ENCODE measurements around the gene MORN4.
"Not testable (repeated sequence)": the region's sequence is repeated elsewhere in the genome, so short reads cannot be mapped to it uniquely, and the experiment has no call there.

Gene MORN4

DNA sequence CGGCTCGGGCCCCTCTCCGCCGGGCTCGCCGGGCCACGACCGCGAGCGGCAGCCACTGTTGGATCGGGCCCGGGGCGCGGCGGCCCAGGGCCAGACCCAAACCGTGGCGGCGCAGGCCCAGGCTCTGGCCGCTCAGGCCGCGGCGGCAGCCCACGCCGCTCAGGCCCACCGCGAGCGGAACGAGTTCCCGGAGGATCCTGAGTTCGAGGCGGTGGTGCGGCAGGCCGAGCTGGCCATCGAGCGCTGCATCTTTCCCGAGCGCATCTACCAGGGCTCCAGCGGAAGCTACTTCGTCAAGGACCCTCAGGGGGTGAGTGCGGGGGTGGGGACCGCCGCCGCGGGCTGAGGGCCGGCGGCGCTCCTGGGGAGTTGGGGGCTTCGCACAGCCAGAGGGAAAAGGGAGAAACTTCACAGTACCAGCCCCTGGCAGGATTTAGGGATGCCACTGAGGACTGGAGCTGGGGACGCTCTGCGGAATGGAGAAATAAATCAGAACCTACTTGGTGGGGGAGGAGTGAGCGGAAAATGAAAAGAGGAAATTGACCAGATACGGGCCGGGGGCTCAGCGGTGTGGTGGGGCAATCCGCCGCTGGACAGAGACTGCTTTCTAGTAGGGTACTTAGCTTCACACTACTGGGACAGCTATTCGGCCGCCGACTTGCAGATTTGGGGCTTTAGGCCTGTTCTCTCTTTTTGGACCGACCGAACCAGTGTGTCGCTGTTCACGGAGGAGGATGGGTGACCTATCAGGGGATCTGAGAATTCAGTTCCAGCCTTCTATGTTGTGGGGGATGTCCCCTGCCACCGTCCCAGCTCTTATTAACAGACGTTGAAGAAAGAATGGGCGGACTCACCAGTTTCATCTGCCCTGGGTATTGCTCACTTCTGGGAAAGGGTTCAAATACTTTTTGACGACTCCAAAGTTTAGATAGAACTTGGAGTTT lies 7.8 kb upstream of the MORN4 start:
- DNase-seq = no peak

DNA sequence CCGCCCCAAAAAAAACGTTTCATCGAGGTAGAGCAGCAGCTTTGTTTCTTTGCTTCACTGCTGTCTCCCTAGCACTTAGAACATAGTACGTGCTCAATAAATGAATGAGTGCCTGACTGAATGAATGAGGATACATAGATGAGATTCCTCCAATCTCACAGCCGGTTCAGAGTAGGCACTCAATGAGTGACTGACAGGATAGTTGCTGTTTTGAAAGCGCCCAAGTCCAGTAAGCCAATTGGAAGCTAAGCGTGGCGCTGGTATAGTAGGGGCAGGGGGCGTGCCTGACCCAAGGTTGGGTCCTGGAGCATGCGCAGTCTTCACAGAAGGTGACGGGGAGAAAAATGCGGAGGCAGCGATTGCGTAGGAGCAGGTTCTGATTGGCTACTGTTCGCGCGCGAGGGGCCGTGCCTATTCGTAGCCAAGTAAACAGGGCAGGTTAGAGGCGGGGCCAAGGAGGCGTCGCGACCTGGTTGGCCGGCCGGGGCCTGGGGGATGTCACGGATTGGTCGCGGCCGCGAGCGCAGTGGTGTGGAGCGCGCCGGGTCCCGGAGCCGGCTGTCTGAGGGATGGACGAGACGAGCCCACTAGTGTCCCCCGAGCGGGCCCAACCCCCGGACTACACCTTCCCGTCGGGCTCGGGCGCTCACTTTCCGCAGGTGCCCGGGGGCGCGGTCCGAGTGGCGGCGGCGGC lies 7.0 kb upstream of the MORN4 start, which contains the start of gene PI4K2A:
Gene PI4K2A (plus strand): TSS at position 498 of the 694 bp plus-strand sequence. CDS start 72 bp downstream, at position 570.
- DNase-seq = peak; percentile 95

DNA sequence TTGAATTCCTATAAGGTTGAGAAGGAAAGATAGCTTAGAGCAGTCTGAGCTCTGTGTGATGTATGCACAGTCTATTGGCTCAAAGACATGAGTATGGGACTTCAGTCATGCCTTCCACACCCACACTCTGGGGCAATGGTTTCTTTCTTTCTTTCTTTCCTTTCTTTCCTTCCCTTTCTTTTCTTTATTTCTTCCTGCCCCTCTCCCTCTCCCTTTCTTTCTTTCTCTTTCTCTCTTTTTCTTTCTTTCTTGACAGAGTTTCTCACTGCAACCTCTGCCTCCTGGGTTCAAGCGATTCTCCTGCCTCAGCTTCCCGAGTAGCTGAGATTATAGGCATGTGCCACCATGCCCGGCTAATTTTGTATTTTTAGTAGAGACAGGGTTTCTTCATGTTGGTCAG lies 5.8 kb upstream of the MORN4 start:
- DNase-seq = not testable (repeated sequence)

DNA sequence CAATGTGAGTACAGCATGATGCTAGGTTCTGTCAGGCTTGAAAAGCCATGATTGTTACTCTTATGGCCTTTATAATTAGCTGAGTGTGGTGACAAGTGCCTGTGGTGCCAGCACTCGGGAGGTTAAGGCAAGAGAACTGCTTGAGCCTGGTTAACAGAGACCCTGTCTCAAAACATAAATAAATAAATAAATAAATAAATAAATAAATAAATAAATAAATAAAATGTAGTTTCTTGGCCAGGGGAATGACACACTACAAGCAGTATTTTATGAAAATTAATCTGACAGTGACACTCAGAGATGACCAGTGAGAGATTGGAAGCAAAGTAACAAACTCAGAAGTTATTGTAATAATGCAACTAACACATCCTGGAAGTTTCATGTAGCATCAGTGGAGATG lies 2.3 kb upstream of the MORN4 start:
- no peak for DNase-seq

DNA sequence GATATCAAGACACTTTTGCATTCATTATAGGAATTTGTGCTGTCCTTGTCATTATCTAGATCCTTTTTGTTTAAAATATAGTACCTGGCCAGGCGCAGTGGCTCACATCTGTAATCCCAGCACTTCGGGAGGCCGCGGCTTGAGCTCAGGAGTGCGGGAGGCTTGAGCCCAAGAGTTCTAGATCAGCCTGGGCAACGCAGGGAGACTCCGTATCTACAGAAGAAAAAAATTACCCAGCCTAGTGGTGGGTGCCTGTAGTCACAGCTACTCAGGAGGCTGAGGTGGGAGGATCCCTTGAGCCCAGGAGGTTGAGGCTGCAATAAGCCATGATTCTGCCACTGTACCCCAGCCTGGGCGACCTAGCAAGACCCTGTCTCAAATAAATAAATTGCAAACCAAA lies 621 bp upstream of the MORN4 start:
- no peak for DNase-seq

DNA sequence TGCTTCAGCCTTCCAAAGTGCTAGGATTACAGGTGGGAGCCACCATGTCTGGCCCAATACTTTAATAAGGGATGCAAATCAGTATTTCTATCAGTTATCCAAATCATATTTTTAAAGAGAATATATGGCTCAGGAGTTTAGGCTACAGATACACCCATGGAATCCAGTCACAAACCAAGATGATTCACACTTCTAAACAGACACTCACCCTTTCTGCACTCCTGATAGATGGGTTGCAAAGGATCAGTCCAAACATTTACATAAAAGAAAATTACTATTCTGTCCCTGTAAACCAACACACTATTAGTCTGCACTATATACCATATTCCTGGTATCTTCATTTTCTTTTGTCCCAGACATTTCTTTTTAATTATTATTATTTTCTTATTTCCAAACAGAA lies 2.2 kb downstream of the MORN4 start:
- DNase-seq = no peak

DNA sequence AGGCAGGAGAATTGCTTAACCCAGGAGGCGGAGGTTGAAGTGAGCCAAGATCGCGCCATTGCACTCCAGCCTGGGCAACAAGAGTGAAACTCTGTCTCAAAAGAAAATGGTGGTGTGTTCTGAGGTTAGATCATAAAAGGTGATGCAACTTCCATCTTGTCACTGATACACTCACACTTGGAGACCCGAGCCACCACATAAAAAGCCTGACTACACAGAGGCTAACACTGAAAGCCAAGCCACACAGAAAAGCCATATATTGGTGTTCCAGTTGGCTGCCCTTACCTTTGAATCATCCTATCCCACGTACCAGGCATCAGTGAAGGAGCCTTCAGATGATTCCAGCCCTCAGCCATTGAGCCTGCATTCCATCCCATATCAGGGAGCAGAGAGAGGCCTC lies 4.0 kb downstream of the MORN4 start:
- no peak for DNase-seq

DNA sequence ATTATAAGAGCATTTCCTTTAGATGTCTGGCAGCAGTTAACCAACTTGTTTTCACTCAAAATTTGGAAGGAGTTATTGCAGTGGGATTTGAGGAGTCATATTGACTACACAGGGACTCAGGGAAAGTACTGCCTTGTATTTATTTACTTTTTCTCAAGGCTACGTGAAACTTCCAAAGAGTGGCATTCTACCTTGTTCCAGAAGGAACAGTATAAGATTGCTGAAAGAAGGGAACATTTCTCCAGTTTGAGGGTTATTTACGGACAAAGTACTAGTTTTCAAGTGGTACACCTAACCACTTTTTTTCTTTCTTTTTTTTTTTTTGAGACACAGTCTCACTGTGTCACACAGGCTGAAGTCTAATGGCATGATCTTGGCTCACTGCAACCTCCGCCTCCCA lies 5.1 kb downstream of the MORN4 start:
- DNase-seq = no peak

DNA sequence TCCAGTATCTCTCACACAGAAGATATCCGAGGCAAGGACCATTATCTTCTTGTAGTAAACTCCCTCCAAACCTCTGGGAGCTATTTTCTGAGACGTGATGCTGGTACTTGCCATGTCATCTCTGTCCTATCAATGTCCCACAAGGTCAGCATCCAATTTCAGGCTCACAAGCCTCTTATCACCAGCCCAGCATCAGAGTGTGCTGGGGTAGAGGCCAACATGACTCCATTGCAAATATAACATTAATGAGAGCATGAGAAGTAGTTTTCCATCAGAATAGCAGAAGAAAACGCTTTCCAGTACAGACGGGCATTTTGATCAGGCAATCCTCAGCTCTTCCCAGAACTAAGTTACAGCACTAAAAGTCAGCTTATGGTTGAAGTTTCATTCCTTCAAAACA lies 5.6 kb downstream of the MORN4 start:
- DNase-seq = no peak

DNA sequence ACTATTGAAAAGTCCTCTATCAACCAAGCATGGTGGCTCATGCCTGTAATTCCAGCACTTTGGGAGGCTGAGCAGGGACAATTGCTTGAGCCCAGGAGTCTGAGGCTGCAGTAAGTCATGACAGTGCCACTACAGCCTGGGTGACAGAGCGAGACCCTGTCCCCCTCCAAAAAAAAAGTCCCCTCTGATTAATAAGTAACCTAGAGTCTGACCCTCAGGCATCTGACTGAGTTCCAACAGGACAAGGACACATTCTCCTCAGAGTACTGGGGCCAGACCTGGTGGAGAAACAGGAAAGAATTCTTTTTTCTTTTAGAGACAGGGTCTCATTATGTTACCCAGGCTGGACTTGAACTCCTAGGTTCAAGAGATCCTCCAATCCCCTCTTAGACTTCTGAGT lies 10.0 kb downstream of the MORN4 start:
- no peak for DNase-seq

DNA sequence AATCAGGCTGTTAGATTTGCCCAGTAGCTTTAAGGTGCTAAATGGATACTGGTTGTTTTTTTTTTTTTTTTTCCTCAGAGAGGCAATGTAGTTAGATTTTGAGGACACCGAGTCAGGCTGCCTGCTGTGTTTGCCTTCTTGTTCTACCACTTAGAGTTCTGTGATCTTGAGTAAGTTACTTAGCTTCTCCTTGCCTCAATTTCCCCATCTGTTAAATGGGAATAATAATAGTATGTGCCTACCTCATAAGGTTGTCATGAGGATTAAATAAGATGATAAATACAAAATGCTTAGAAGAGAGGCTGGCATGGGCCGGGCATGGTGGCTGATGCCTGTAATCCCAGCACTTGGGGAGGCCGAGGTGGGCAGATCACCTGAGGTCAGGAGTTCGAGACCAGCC lies 14.6 kb downstream of the MORN4 start:
- no peak for DNase-seq

DNA sequence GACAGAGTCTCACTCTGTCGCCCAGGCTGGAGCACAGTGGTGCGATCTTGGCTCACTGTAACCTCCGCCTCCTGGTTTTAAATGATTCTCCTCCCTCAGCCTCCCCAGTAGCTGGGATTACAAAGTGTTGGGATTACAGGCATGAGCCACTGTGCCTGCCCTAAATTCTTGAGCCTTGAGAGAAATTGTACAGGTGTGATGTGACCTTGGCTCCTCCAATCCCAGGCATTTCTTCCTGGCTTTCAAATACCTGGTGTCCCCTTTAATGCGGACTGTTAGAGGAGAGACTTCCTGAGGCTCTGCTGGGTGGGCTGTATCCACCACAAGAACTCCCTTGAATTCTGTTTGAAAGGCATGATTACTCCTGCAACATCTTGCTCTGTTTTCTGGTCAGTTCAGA lies 15.0 kb downstream of the MORN4 start:
- no peak for DNase-seq

DNA sequence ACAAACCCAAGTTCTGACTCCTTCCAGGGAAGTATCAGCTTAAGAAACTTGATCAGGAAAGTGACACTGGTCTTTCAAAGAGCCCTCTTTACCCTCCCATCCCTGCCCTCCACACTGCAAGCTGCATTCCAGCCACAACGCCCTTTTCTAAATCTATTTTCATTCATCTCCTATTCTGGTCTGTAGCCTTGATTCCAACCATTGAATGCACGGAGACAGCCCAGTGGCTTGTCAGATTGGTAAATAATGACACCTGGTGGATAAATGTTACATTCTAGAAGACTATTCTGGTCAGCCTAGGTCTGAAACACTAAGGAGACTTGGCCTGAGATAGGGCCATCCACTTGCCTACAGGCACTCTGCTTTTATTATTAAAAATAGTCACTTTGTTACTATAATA lies 20.9 kb downstream of the MORN4 start:
- no peak for DNase-seq

DNA sequence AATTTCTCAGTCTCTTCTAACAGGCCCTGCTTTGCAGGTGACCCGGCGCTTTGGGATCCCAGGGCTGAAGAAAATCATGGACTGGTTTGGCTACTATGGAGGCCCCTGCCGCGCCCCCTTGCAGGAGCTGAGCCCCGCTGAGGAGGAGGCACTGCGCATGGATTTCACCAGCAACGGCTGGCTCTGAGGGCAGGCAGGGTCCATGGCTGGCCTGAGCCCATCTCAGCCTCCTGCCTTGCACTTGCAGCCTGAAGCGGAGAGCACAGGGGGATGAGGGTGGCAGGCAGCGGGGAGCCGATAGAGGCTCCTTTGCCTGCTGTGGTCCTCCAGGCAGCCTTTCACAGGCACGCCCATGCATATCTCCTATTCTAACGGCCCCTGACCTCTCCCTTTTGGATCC lies 21.8 kb downstream of the MORN4 start:
- DNase-seq = no peak

DNA sequence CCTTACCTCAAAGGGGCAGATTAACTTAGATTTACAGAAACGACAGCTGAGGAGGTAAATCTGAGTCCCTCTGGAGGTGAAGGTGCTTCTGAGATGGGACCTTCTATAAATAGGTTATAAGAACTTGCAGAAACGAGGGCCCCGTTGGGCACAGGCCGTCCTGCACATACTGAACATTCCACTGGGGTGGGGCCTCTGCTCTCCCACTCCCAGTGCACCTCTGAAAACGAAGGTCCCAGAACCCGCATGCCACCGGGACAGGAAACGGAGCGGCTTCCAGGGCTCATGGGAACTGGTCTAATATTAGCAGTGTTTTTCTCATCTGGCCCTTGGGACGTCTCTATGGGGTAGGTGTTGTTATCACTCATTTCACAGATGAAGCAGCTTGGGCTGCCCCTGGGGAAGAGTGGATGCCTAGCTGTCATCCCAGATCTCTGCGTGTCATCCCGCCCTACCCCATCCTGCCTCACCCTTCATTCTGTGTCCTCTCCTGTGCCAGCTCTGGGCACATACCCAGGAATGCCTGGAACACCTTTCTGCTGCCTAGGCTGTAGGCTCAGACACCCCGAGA lies 24.2 kb downstream of the MORN4 start:
- no peak for DNase-seq

DNA sequence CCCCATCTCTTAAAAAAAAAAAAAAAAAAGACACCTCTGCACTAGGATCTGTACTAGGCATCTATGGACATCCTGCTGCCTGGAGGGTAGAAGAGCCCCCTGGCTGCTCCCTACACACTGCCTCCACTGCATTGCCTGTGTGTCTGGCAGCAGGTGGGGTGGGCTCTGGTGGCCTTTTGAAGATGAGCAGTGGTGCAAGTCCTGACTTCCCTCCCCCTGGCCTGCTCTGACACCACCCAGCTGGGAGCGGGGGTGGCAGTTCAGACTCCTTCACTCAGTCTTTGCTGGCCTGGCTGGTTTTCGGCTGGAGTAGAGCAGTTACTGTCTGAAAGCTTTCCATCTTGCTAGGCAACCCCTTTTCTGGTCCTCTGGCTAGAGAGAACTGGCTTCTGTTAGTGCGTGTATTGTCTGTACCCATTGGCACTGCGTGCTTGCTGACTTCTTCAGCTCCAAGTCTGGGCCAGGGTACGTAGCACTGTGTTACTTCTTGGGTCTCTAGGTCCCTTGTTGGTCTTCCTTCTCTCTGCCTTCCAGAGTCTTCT lies 26.1 kb downstream of the MORN4 start:
- DNase-seq = no peak

DNA sequence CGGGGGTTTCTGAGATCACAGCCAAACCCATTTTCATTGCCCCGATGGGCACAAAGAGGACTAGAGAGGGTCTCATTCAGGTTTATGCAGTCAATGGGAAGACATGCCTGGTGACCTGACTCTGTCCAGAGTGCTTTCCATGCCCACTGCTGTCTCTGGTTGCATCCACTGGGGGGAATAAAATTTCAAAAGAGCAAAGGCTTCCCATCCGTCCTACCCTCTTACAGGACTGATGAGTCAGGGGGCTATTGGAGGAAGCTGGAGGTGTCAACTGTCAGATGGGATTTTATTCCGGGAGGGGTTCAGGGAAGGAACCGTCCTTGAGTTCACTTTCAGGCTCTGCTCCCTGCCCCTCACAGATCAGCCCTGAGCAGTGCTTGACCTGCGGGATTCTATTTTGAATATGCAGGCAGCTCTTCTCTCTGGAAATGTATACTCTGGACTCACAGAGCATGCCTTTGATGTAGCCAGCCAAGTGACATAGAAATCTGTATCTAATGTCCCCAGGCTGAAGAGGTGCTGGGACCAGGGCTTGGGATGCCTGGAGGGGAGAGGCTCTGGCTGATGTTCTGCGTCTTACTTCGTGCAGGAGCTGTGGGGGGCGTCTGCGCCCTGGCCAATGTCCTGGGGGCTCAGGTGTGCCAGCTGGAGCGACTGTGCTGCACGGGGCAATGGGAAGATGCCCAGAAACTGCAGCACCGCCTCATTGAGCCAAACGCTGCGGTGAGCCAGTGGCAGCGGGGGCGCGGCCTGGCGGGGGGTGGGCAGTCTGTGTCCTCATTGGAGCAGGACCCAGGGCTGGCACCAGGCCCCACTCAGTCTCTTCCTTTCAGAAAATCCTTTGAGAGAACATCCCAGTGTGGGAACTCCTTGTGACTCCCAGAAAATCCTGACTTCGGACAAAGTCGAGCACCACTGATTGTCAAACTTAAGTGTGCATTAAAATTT lies 31.8 kb downstream of the MORN4 start:
- no peak for DNase-seq

DNA sequence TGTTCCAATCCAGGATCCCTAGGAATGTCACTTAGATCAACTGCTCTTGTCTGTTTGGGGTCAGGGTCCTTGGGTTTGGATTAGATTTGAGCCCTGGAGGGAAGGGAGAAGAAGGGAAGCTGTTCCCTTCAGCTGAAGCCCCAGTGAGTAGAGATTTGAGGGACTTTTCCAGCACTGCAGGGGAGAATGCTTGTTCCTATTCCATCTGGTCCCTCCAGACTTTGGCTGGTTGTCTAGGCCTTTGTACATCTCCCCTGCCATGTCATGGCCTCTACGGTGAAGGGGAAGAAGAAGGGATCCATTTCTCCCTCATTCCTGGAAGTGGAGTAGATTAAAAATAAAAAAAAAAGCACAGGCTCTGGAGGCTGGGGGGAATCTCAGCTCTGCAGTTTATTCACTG lies 32.7 kb downstream of the MORN4 start:
- DNase-seq = no peak

DNA sequence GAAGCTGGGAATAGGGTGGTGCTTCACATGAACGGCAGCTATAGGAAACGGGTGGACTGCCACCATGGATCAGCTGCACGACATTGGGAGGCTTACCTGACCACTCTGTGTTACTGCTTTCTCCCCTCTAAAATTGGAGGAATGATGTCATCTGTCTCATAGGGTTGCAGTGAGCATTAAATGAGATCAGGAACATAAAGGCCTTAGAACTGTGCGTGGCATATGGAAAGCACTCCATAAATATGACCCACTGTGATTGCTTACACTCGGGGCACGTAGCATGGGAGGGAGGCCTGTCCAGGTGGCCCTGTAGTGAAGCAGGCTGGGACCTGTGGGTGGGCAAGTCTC lies 34.1 kb downstream of the MORN4 start:
- DNase-seq = no peak

DNA sequence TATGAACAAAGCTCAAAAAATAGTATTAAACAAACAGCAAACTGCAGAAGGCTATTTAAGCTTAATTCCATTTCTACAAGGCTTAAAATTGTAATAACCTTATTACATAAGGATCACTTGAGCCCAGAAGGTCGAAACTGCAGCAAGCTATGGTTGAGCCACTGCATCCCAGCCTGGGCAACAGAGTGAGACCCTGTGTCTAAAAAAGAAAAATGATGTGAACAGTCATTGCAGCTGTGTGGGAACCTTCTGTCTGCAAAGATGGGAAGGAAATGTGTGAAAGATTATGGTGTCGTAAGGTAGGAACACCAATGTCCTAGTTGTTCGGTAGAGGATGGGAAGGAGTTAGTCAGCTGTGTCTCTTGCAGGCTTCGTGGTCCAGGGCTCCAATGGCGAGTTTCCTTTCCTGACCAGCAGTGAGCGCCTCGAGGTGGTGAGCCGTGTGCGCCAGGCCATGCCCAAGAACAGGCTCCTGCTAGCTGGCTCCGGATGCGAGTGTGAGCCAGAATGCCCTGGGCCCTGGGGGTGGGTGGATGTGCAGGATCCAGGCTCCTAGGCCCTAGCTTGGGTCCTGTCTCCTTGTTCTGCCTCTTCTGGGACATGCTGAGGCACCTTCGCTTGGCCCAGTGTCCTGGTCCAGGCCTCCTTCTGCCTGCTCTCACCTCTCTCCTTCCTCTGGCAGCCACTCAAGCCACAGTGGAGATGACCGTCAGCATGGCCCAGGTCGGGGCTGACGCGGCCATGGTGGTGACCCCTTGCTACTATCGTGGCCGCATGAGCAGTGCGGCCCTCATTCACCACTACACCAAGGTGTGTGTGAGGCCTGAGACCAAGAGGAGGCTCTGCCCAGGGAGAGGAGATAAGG lies 34.7 kb downstream of the MORN4 start:
- no peak for DNase-seq

DNA sequence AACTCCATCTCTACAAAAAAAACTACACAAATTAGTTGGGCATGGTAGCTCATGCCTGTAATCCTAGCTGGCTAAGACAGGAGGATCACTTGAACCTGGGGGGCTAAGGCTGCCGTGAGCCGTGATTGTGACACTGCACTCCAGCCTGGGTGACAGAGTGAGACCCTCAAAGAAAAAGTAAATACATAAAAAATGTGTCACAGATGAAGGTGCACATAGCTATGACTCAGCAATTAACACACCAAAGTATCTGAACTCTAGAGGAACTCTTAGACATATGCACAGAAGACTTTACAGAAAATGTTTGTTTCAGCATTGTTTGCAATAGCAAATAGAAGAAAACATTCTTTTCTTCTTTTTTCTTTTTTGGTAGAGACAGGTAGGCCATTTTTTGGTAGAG lies 35.5 kb downstream of the MORN4 start:
- no peak for DNase-seq

Data from NCI-H446 treated with DMSO at 0.1 percent for 48 hours (cell line).